Dermis microvascular lymphatic vessel endothelial cell (primary cell): Measurements from ENCODE around the gene SCCPDH. TPM values are rescaled to one million over a fixed set of nuclear protein-coding genes. Genes with fewer than 3 reads are reported as not detected.
"Not testable (repeated sequence)": the region's sequence is repeated elsewhere in the genome, so short reads cannot be mapped to it uniquely, and the experiment has no call there.

ENCODE experiments used
- DNase-seq, 2 donors: peaks; one replicate each; pipeline versions ENCODE4 v3.0.0 to v3.0.0-alpha.2; 2010; ENCODE audit warnings: low read depth in 2 of 2
- total RNA-seq: library from RNA; depleted of rRNA; stranded (reverse); fragments of >200 nt; gene quantifications from 2 replicates; pipeline ENCODE4 v1.2.1, GENCODE V29; 2014

Gene SCCPDH
- total RNA-seq, 1 donor from 2014 or later: 52.2 TPM

GRCh38 chr1:246703581-246703980 lies 20.6 kb upstream of the SCCPDH start:
- no peak for DNase-seq

DNA sequence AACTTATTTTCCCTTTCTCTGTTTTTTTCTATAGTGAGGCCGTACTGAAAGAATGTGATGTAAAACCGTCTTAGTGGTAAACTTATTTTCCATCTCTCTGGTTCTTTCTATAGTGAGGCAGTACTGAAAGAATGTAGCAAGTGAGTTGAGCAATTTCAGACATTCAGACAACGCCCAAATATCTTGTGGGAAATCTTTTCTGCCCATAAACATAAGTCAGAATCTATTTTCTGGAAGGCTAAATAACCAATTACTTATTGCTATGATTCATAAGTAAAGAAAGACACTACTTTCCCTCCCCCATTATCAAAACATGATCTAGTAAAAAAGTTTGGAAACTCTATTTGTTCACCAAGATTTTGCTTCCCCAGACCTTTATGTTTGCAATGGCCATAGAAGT lies 18.8 kb upstream of the SCCPDH start:
- DNase-seq: no peak

GRCh38 chr1:246708166-246708565 lies 16.0 kb upstream of the SCCPDH start:
- DNase-seq: no peak

GRCh38 chr1:246709196-246709595 lies 15.0 kb upstream of the SCCPDH start:
- DNase-seq: no peak

DNA sequence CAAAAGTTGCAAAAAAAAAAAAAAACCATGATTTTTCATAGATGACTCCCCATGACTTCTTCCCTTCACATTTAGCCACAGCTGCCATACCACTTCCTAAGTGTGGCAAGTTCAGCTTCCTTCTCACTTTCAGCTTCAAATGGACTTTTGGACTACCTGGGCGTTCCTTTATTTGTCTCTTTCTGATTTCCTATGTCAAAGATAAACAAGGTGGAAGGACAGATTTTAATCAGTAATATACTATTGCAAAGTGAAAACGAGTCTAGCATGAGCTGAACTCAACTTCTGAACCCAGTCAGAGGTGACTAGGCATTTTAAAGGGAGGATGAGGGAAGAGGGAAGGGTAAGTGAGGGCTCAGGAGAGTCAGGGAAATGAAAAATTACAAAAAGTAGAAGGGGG lies 14.4 kb upstream of the SCCPDH start:
- DNase-seq: no peak

DNA sequence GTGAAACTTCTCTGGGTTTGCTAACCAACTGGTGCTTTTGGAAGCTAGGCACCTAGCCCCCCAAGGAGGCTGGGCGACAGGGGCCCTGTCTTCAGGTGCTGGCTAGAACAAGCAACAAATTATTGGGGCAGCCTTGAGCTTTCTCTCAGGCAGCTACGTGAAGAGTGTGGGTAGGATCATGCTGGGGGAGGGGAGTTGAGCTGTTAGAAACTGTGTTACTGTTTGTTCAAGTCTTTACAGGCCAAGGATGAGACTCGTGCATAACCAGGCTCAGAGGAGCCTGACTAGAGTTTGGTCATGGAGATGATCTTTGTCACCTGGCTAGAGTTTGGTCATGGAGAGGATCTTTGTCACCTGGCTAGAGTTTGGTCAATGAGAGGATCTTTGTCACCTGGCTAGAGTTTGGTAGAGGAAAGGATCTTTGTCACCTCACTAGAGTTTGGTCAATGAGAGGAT lies 12.6 kb upstream of the SCCPDH start:
- no peak for DNase-seq

DNA sequence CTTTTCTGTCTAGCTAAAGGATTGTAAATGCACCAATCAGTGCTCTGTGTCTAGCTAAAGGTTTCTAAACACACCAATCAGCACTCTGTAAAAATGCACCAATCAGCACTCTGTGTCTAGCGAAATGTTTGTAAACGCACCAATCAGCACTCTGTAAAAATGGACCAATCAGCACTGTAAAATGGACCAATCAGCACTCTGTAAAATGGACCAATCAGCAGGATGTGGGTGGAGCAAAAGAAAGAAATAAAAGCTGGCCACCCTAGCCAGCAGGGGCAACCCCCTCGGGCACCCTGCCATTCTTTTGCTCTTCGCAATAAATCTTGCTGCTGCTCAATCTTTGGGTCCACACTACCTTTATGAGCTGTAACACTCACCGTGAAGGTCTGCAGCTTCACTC lies 11.8 kb upstream of the SCCPDH start:
- not testable (repeated sequence) for DNase-seq

DNA sequence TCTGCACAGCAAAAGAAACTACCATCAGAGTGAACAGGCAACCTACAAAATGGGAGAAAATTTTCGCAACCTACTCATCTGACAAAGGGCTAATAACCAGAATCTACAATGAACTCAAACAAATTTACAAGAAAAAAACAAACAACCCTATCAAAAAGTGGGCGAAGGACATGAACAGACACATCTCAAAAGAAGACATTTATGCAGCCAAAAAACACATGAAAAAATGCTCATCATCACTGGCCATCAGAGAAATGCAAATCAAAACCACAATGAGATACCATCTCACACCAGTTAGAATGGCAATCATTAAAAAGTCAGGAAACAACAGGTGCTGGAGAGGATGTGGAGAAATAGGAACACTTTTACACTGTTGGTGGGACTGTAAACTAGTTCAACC lies 4.8 kb upstream of the SCCPDH start:
- DNase-seq: not testable (repeated sequence)

DNA sequence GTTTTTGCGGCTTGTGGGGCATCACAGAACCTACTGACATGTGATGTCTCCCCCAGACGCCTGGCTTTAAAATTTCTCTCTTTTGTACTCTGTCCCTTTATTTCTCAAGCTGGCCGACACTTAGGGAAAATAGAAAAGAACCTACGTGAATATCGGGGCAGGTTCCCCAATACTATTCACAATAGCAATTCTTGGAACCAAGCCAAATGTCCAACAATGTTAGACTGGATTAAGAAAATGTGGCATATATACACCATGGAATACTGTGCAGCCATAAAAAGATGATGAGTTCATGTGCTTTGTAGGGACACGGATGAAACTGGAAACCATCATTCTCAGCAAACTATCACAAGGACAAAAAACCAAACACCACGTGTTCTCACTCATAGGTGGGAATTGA lies 3.4 kb upstream of the SCCPDH start:
- DNase-seq: not testable (repeated sequence)

DNA sequence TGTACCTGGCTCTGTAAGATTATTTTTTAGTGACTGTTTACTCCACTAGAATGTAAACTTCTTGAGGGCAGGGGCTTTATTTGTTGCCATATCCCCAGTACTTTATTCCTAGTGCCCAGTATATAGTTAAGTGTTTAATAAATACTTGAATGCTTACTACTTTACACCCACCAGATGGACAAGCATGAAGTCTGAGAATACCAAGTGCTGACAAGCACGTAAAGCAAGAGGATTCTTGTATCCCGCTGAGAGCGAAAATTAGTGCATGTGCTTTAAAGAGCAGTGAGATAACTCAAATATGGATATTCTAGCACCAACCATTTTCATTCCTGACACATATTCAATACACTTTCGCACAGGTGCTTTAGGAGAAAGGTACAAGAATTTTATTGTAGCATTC lies 1.5 kb upstream of the SCCPDH start:
- DNase-seq: no peak

GRCh38 chr1:246724731-246725095 lies 504 bp downstream of the SCCPDH start:
- peak in 1 of 2 donors; percentile 55 for DNase-seq

DNA sequence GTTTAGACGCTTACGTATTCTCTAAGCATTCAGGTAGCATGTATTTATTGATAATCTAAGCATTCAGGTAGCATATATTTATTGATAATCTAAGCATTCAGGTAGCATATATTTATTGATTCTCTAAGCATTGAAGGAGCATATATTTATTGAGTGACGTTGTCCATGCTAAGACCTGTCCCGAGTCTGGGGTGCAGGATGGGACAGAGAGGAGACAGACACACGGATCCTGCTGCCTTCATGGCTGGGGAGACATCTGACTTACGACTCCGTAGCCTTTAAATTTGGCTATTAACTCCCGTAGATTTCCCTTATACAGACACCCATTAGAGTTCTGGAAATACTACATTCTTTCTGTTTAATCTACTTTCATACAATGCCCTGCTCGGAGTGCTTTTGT lies 982 bp downstream of the SCCPDH start:
- DNase-seq: no peak

GRCh38 chr1:246726255-246726679 lies 2.1 kb downstream of the SCCPDH start:
- DNase-seq: no peak

DNA sequence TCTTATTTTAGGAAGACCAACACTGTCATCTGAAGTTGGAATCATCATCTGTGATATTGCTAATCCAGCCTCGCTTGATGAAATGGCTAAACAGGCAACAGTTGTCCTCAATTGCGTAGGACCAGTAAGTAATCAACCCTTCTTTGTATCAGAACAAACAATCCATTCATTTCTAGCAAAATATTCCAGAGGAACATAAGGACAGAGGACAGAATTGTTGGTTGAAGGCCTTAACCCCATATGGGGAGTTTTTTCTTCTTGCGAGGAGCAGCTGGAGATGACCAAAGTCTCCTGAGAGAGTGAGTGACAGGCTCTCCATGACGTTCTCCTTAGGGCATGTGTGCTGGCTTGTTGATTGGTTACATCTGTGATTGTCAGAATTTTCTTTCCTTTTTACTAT lies 2.7 kb downstream of the SCCPDH start:
- no peak for DNase-seq

GRCh38 chr1:246727594-246727993 lies 3.4 kb downstream of the SCCPDH start:
- no peak for DNase-seq

DNA sequence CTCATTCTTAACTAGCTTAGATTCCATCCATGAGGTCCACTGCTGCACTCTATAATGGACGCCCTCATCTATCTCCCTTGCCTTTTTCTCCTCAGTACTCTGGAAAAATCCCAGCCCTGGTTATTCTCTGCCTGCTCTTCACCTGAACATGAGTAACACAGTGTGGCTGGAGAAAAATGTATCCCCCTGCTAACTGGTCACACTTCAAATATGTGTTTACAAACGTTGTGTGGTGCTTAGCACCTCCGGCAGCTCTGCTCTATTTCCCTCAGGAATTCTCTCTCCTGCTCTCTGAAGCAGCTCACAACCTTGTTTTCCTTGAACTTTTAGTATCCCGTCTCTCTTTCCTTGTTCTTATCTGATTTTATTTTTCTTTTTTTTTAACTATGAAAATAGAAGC lies 4.1 kb downstream of the SCCPDH start:
- no peak for DNase-seq

GRCh38 chr1:246729040-246729439 lies 4.8 kb downstream of the SCCPDH start:
- DNase-seq: not testable (repeated sequence)

DNA sequence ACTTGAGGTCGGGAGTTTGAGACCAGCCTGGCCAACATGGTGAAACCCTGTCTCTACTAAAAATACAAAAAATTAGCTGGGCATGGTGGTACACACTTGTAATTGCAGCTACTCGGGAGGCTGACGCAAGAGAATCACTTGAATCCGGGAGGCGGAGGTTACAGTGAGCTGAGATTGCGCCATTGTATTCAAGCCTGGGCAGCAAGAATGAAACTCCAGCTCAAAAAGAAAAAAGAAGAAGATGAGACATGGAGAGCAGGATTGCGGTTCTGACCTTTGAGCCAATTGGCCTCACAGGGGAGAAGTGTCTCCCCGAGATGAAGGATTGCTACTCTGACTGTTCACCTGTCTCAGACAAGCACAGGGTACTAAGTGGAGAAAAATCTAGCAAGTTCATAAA lies 6.6 kb downstream of the SCCPDH start:
- no peak for DNase-seq

GRCh38 chr1:246731873-246732272 lies 7.7 kb downstream of the SCCPDH start:
- DNase-seq: not testable (repeated sequence)

GRCh38 chr1:246733704-246734103 lies 9.5 kb downstream of the SCCPDH start:
- peak; percentile 33 to 56 for DNase-seq

GRCh38 chr1:246734866-246735265 lies 10.7 kb downstream of the SCCPDH start:
- DNase-seq: peak; percentile 18 to 77

DNA sequence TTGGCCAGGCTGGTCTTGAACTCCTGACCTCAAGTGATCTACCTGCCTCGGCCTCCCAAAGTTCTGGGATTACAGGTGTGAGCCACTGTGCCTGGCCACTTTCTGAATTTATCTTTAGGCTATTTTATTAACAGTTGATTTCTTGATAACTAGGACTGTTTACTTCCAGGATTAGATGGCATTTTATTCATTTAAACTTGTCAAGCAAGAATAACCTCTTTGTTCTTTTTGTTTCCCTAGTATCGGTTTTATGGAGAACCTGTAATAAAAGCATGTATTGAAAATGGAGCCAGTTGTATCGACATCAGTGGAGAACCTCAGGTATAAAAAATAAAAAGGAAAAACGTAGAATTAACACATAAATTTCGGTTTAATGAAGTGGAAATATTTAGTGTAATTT lies 11.5 kb downstream of the SCCPDH start:
- DNase-seq: no peak

DNA sequence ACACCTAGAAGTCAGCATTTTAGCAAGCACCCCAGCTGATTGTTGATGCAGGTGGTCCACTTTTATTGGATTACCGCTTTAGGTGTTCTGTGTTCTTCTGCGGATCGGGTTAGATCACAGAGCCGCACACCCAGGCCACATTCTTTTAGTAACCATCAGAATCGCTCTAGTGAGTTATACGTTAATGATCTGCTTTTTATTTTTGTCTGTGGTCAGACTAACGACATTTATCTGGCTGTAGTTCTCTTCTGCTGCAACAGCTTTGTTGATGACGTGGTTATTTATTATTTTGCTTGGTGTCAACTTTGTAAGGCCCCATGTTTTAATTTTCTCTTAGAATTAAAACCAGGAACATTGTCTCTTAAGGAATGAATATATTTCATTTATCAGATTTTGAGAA lies 18.2 kb downstream of the SCCPDH start:
- DNase-seq: no peak

DNA sequence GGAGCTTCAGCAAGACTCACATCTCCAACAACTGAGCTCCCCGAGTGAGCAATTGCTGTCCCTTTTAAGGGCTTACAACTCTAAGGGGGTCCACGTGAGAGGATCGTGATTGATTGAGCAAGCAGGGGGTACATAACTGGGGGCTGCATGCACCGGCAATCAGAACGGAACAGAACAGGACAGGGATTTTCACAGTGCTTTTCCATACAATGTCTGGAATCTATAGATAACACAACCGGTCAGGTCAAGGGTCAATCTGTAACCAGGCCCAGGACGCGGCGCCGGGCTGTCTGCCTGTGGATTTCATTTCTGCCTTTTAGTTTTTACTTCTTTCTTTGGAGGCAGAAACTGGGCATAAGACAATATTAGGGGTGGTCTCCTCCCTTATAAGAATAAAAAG lies 21.9 kb downstream of the SCCPDH start:
- not testable (repeated sequence) for DNase-seq
